ENCODE results near the gene GABPA.

- TF ChIP-seq, protein P1, sequence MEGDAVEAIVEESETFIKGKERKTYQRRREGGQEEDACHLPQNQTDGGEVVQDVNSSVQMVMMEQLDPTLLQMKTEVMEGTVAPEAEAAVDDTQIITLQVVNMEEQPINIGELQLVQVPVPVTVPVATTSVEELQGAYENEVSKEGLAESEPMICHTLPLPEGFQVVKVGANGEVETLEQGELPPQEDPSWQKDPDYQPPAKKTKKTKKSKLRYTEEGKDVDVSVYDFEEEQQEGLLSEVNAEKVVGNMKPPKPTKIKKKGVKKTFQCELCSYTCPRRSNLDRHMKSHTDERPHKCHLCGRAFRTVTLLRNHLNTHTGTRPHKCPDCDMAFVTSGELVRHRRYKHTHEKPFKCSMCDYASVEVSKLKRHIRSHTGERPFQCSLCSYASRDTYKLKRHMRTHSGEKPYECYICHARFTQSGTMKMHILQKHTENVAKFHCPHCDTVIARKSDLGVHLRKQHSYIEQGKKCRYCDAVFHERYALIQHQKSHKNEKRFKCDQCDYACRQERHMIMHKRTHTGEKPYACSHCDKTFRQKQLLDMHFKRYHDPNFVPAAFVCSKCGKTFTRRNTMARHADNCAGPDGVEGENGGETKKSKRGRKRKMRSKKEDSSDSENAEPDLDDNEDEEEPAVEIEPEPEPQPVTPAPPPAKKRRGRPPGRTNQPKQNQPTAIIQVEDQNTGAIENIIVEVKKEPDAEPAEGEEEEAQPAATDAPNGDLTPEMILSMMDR (optimal IDR thresholded peaks at IDR 0.05 in 1 of 3, IDR thresholded peaks at IDR 0.05 in 1 of 3, conservative IDR thresholded peaks at IDR 0.05 in 1 of 3; ENCODE audit: extremely low read depth in 1 of 3, insufficient read depth in 2 of 3, low read length in 3 of 3), result peak; percentile 94 to 100 (median 99)
- TF ChIP-seq EZH2 (IDR thresholded peaks at IDR 0.05; ENCODE audit: low read length), result no peak
Observed at GRCh38 chr21:25801217-25802014, 66.6 kb downstream of the GABPA start.
